Muscle of back (tissue), 11 donors: ENCODE data around the gene PI4KA. TPM values are rescaled to one million over a fixed set of nuclear protein-coding genes. Genes with fewer than 3 reads are reported as not detected.
"Not testable (repeated sequence)": the region's sequence is repeated elsewhere in the genome, so short reads cannot be mapped to it uniquely, and the experiment has no call there.

Source experiments
- DNase-seq, 3 donors: peaks; one replicate each; pipeline versions ENCODE4 v3.0.0 to v3.0.0-alpha.2; 2013
- polyA plus RNA-seq, 10 donors: library from polyadenylated mRNA; unstranded; fragments of 120-200 nt; gene quantifications; one replicate each; pipeline ENCODE4 v1.2.1, GENCODE V29; 2013; ENCODE audit not compliant: insufficient read length in 10 of 10

The PI4KA gene
- polyA plus RNA-seq, 10 donors: 26.2 to 42.5 (median 35.0) TPM

- not testable (repeated sequence) for DNase-seq
Measured at GRCh38 chr22:20668769-20669168, 189.8 kb downstream of the PI4KA start.

- DNase-seq: not testable (repeated sequence)
Measured at GRCh38 chr22:20668226-20668625, 190.4 kb downstream of the PI4KA start.

GRCh38 chr22:20667548-20667947 lies 191.1 kb downstream of the PI4KA start:
- not testable (repeated sequence) for DNase-seq

GRCh38 chr22:20666560-20666959 lies 192.1 kb downstream of the PI4KA start:
- DNase-seq: no peak

- DNase-seq: no peak
Measured at GRCh38 chr22:20664594-20664959, 194.0 kb downstream of the PI4KA start.

- no peak for DNase-seq
Measured at GRCh38 chr22:20663941-20664593, 194.5 kb downstream of the PI4KA start.

- DNase-seq: no peak
Measured at GRCh38 chr22:20663137-20663828, 195.3 kb downstream of the PI4KA start.

GRCh38 chr22:20662524-20663036 lies 196.0 kb downstream of the PI4KA start:
- not testable (repeated sequence) for DNase-seq

- DNase-seq: no peak
Measured at GRCh38 chr22:20661473-20661872, 197.1 kb downstream of the PI4KA start.

GRCh38 chr22:20660441-20661054 lies 198.1 kb downstream of the PI4KA start:
- DNase-seq: no peak

- no peak for DNase-seq
Measured at GRCh38 chr22:20659920-20660319, 198.7 kb downstream of the PI4KA start.

GRCh38 chr22:20659258-20659657 lies 199.4 kb downstream of the PI4KA start:
- DNase-seq: no peak

GRCh38 chr22:20658433-20659222 lies 200.0 kb downstream of the PI4KA start:
- DNase-seq: no peak

- no peak for DNase-seq
Measured at GRCh38 chr22:20657963-20658362, 200.6 kb downstream of the PI4KA start.

Other genes starting within 250 kb of the PI4KA start
- under 1 TPM in 3 of 10 donors, not detected in 7; 0.07 to 0.55 (median 0.16) TPM for gene SERPIND1, start 84.7 kb downstream of the PI4KA start, polyA plus RNA-seq
- gene SNAP29, start 196 bp upstream of the PI4KA start, polyA plus RNA-seq: 10 to 100 TPM; 20.9 to 26.8 (median 23.9) TPM
- gene CRKL, start 58.6 kb upstream of the PI4KA start, polyA plus RNA-seq: 10 to 100 TPM; 41.0 to 61.2 (median 47.1) TPM
- gene AIFM3, start 108.4 kb upstream of the PI4KA start, polyA plus RNA-seq: under 1 TPM in 9 of 10 donors, not detected in 1; 0.08 to 0.69 (median 0.31) TPM
- gene LZTR1, start 123.5 kb upstream of the PI4KA start, polyA plus RNA-seq: 10 to 100 TPM; 28.8 to 45.0 (median 35.1) TPM
- gene THAP7, start 143.3 kb upstream of the PI4KA start, polyA plus RNA-seq: 10 to 100 TPM; 11.9 to 20.6 (median 15.6) TPM
- gene P2RX6, start 156.4 kb upstream of the PI4KA start, polyA plus RNA-seq: 10 to 100 TPM in 9 of 10 donors, 1 to 10 TPM in 1; 9.8 to 20.6 (median 17.5) TPM
- gene SLC7A4, start 173.8 kb upstream of the PI4KA start, polyA plus RNA-seq: 1 to 10 TPM in 5 of 10 donors, under 1 TPM in 5; 0.50 to 2.1 (median 1.00) TPM
- gene LRRC74B, start 187.1 kb upstream of the PI4KA start, polyA plus RNA-seq: under 1 TPM in 7 of 10 donors, not detected in 3; 0.05 to 0.49 (median 0.16) TPM